Fibroblast of mammary gland (primary cell): ENCODE data around the gene GNB3.

ENCODE experiments used
- DNase-seq: peaks from one replicate; pipeline ENCODE4 v3.0.0-alpha.2; 2010; ENCODE audit warnings: low read depth
- H3K4me3 ChIP-seq: 2 replicates; pipeline ENCODE4 v1.5.1; 2011; ENCODE audit warnings: low read depth, mild to moderate bottlenecking, low read length, moderate library complexity; ENCODE audit not compliant: control insufficient read depth
- TF ChIP-seq, protein P1 (sequence below): conservative IDR thresholded peaks from 2 replicates; pipeline ENCODE4 v1.5.1; 2011; ENCODE audit warnings: low read depth, low read length, inconsistent platforms; ENCODE audit not compliant: control insufficient read depth, insufficient read depth

Gene GNB3

GRCh38 chr12:6840761-6841515, at the start of gene GNB3:
Gene GNB3 (plus strand): TSS chr12:6840925. CDS start chr12:6841288, 363 bp downstream.
- TF ChIP-seq, protein P1, sequence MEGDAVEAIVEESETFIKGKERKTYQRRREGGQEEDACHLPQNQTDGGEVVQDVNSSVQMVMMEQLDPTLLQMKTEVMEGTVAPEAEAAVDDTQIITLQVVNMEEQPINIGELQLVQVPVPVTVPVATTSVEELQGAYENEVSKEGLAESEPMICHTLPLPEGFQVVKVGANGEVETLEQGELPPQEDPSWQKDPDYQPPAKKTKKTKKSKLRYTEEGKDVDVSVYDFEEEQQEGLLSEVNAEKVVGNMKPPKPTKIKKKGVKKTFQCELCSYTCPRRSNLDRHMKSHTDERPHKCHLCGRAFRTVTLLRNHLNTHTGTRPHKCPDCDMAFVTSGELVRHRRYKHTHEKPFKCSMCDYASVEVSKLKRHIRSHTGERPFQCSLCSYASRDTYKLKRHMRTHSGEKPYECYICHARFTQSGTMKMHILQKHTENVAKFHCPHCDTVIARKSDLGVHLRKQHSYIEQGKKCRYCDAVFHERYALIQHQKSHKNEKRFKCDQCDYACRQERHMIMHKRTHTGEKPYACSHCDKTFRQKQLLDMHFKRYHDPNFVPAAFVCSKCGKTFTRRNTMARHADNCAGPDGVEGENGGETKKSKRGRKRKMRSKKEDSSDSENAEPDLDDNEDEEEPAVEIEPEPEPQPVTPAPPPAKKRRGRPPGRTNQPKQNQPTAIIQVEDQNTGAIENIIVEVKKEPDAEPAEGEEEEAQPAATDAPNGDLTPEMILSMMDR: no peak
- no peak within 1 kb of the TSS for H3K4me3 ChIP-seq
- DNase-seq: no peak

GRCh38 chr12:6791931-6792520, 48.7 kb upstream of the GNB3 start:
- no peak for DNase-seq
- H3K4me3 ChIP-seq: no peak overlapping the region
- TF ChIP-seq, protein P1: no peak

- DNase-seq: no peak
- TF ChIP-seq, protein P1: no peak
- H3K4me3 ChIP-seq: no peak overlapping the region
These were observed 48.1 kb upstream of the GNB3 start for GRCh38 chr12:6792522-6793201.

DNA sequence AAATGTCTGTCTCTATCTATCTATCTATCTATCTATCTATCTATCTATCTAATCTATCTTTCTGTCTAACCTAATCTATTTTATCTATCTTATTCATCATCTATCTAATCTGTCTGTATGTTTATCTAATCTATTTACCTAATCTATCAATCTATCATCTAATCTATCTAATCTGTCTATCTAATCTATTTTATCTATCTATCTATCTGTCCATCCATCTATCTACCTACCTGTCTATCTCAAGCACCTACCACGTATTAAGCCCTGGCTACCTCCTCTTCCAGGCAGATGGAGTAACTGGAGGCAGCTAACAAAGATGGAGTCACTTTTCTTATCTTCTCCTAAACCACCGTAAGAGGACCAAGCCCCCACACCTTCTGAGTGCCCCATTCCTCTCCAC, 45.6 kb upstream of the GNB3 start:
- TF ChIP-seq, protein P1: no peak
- no peak for DNase-seq
- H3K4me3 ChIP-seq: no peak overlapping the region

DNA sequence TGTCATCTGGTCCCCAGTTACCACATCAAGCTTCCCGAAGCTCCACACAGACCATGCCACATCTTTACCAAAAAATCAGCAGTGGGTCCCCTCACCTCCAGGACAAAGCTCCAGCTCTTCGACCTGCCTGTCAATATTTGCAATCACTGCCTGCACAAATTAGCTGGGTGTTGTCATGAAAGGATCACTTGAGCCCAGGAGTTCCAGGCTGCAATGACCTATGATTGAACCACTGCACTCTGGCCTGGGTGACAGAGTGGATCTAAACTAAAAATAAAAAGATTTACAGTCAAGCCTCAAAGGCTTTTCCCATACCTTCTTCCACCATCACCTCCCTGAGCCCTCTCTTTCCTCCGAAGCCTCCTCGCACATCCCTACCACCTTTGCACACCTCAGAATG, 44.1 kb upstream of the GNB3 start:
- DNase-seq: no peak
- no peak overlapping the region for H3K4me3 ChIP-seq
- TF ChIP-seq, protein P1: no peak

DNA sequence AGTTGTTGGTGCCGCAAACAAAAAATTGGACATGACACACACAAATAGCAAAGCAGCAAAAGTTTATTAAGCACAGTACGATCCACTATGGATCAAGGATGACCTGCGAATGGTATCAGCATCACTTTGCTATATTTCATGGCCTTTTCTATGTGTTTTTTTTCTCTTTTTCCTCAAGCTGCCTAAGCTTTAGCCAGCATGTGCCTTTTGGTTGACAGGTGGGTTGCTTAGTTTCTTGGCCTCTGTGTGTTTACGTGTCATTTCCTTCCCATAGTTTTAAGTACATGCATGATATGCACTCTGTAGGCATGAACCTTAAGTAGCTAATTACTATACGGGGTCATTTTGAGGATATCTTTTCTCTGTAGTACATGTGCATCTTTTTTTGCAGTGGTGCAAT, 41.6 kb upstream of the GNB3 start:
- no peak for DNase-seq
- TF ChIP-seq, protein P1: no peak
- H3K4me3 ChIP-seq: no peak overlapping the region
